ENCODE measurements around the gene GGTA1. TPM values are rescaled to one million over a fixed set of nuclear protein-coding genes. Genes with fewer than 3 reads are reported as not detected.
A peak's percentile ranks its signal among the peaks of the same experiment; 100 is the strongest.

The GGTA1 gene
- polyA plus RNA-seq, 1 donor (not counting 4 experiments of a cell fraction or from before 2014, with no cell fraction given) = not detected

DNA sequence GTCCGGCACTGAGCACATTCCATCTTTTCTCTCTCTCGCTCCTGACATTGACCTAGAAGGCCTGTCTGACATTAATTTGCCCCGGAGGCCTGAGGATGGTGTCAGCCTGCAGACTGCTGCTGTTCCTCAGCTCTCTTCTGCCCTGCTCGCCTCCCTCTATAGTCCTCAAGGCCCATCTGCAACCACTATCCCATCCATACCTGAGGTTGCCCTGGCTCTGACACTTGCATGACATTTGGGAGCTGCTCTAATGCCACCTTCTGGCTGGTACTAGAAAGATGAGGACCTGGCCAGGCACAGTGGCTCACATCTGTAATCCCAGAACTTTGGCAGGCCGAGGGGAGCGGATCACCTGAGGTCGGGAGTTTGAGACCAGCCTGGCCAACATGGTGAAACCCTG is 38.6 kb upstream of the GGTA1 start:
- Histone ChIP-seq H3K27ac (ENCODE audit: control insufficient read depth, insufficient read depth, low read length) (no peak overlapping the region), H2AFZ (ENCODE audit: control insufficient read depth, low read length) (no peak overlapping the region), H3K9ac (ENCODE audit: control insufficient read depth, extremely low read depth, insufficient read depth, low read length) (no peak overlapping the region), H3K4me1 (ENCODE audit: control insufficient read depth, extremely low read depth, insufficient read depth, low read length) (no peaks in the 10 kb centered on the region), H3K4me2 (ENCODE audit: control insufficient read depth, extremely low read depth, insufficient read depth, low read depth, low read length) (no peak overlapping the region), H3K9me1 (ENCODE audit: control insufficient read depth, extremely low read depth, insufficient read depth, low read length) (no peaks in the 10 kb centered on the region), H3K79me2 (ENCODE audit: control insufficient read depth, insufficient read depth, low read length) (no peaks in the 10 kb centered on the region), H3K27me3 (ENCODE audit: control insufficient read depth, extremely low read depth, insufficient read depth, low read length) (no peaks in the 10 kb centered on the region), H4K20me1 (ENCODE audit: control insufficient read depth, extremely low read depth, insufficient read depth, low read length) (no peaks in the 10 kb centered on the region), H3K4me3 (ENCODE audit: control insufficient read depth in 2 of 3, extremely low read depth in 1 of 3, insufficient read depth in 2 of 3, low read depth in 1 of 3, low read length in 3 of 3) (no peak overlapping the region), H3K9me3 (ENCODE audit: control insufficient read depth, low read depth, low read length) (no peaks in the 10 kb centered on the region), H3K36me3 (ENCODE audit: control insufficient read depth in 2 of 2, extremely low read depth in 1 of 2, insufficient read depth in 2 of 2, low read length in 2 of 2) (no peaks in the 10 kb centered on the region)
- TF ChIP-seq EZH2 (IDR thresholded peaks at IDR 0.05; ENCODE audit: low read length) = no peak
- TF ChIP-seq, protein P1, sequence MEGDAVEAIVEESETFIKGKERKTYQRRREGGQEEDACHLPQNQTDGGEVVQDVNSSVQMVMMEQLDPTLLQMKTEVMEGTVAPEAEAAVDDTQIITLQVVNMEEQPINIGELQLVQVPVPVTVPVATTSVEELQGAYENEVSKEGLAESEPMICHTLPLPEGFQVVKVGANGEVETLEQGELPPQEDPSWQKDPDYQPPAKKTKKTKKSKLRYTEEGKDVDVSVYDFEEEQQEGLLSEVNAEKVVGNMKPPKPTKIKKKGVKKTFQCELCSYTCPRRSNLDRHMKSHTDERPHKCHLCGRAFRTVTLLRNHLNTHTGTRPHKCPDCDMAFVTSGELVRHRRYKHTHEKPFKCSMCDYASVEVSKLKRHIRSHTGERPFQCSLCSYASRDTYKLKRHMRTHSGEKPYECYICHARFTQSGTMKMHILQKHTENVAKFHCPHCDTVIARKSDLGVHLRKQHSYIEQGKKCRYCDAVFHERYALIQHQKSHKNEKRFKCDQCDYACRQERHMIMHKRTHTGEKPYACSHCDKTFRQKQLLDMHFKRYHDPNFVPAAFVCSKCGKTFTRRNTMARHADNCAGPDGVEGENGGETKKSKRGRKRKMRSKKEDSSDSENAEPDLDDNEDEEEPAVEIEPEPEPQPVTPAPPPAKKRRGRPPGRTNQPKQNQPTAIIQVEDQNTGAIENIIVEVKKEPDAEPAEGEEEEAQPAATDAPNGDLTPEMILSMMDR (optimal IDR thresholded peaks at IDR 0.05 in 1 of 3, IDR thresholded peaks at IDR 0.05 in 1 of 3, conservative IDR thresholded peaks at IDR 0.05 in 1 of 3; ENCODE audit: extremely low read depth in 1 of 3, insufficient read depth in 2 of 3, low read length in 3 of 3) = peak in 2 of 3 experiments; percentile 38 to 60
- dilution Hi-C loops (cut with MboI; ENCODE audit: extremely low pct_ligation_motif_present, low sequenced_read_pairs) = no loop called here
- DNase-seq (ENCODE audit: low read depth, low spot score) (no peak), FAIRE-seq (no peak)

DNA sequence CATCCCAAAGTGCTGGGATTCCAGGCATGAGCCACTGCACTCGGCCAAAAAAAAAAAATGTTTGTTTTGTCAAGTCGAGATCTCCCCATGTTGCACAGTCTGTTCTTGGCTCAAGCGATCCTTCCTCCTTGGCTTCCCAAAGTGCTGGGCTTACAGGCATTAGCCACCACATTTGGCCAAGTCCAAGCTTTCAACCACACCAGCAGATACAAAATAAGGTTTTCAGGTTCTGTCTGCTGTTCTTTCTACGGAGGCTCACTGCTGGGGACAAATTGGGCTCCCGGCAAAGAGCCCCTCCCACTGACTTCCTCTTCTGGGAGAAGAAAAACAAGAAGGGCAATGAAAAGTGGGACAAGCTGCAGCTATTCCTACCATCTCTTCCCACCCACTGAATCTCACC is 37.6 kb upstream of the GGTA1 start:
- Histone ChIP-seq H3K9me3 (ENCODE audit: control insufficient read depth, low read depth, low read length) (no peaks in the 10 kb centered on the region), H3K27ac (ENCODE audit: control insufficient read depth, insufficient read depth, low read length) (no peak overlapping the region), H3K9me1 (ENCODE audit: control insufficient read depth, extremely low read depth, insufficient read depth, low read length) (no peaks in the 10 kb centered on the region), H4K20me1 (ENCODE audit: control insufficient read depth, extremely low read depth, insufficient read depth, low read length) (no peaks in the 10 kb centered on the region), H3K4me2 (ENCODE audit: control insufficient read depth, extremely low read depth, insufficient read depth, low read depth, low read length) (no peak overlapping the region), H3K36me3 (ENCODE audit: control insufficient read depth in 2 of 2, extremely low read depth in 1 of 2, insufficient read depth in 2 of 2, low read length in 2 of 2) (no peaks in the 10 kb centered on the region), H2AFZ (ENCODE audit: control insufficient read depth, low read length) (peak overlapping the region; percentile 12), H3K27me3 (ENCODE audit: control insufficient read depth, extremely low read depth, insufficient read depth, low read length) (no peaks in the 10 kb centered on the region), H3K4me3 (ENCODE audit: control insufficient read depth in 2 of 3, extremely low read depth in 1 of 3, insufficient read depth in 2 of 3, low read depth in 1 of 3, low read length in 3 of 3) (no peak overlapping the region), H3K4me1 (ENCODE audit: control insufficient read depth, extremely low read depth, insufficient read depth, low read length) (no peaks in the 10 kb centered on the region), H3K9ac (ENCODE audit: control insufficient read depth, extremely low read depth, insufficient read depth, low read length) (no peak overlapping the region), H3K79me2 (ENCODE audit: control insufficient read depth, insufficient read depth, low read length) (no peaks in the 10 kb centered on the region)
- TF ChIP-seq EZH2 (IDR thresholded peaks at IDR 0.05; ENCODE audit: low read length) = no peak
- TF ChIP-seq, protein P1 (optimal IDR thresholded peaks at IDR 0.05 in 1 of 3, IDR thresholded peaks at IDR 0.05 in 1 of 3, conservative IDR thresholded peaks at IDR 0.05 in 1 of 3; ENCODE audit: extremely low read depth in 1 of 3, insufficient read depth in 2 of 3, low read length in 3 of 3) = no peak
- DNase-seq (ENCODE audit: low read depth, low spot score) = no peak
- dilution Hi-C loops (cut with MboI; ENCODE audit: extremely low pct_ligation_motif_present, low sequenced_read_pairs) = no loop called here
- no peak for FAIRE-seq
